Testis (tissue), 3 donors: ENCODE data around the gene ZNF333. TPM values are rescaled to one million over a fixed set of nuclear protein-coding genes. Genes with fewer than 3 reads are reported as not detected.

Experiments
- DNase-seq: peaks from one replicate; pipeline ENCODE4 v3.0.0-alpha.2; 2019
- H3K27ac ChIP-seq, 2 donors: fragments of 200-600 bp; sonication (generic); one replicate each; pipeline ENCODE4 v1.5.1; 2019
- H3K27me3 ChIP-seq: fragments of 200-600 bp; sonication (generic); one replicate; pipeline ENCODE4 v1.5.1; 2019
- H3K36me3 ChIP-seq: fragments of 200-600 bp; sonication (generic); one replicate; pipeline ENCODE4 v1.5.1; 2017; ENCODE audit warnings: low read depth; ENCODE audit errors: missing control alignments
- H3K4me1 ChIP-seq: fragments of 200-600 bp; sonication (generic); one replicate; pipeline ENCODE4 v1.5.1; 2019
- H3K4me3 ChIP-seq, 2 donors: fragments of 200-600 bp; sonication (generic); one replicate each; pipeline ENCODE4 v1.5.1; 2017 to 2019
- H3K9me3 ChIP-seq: fragments of 200-600 bp; sonication (generic); one replicate; pipeline ENCODE4 v1.5.1; 2017
- CTCF ChIP-seq, 3 experiments: fragments of 450-650 bp in 2 of 3; fragments of 200-600 bp in 1 of 3; sonication (generic) in 1 of 3; IDR thresholded peaks; one replicate each; pipeline ENCODE4 v1.5.1; 2016 to 2019; ENCODE audit warnings: antibody characterized with exemption in 3 of 3, mild to moderate bottlenecking in 2 of 3, moderate library complexity in 1 of 3
- POLR2A ChIP-seq: fragments of 450-650 bp; IDR thresholded peaks from one replicate; pipeline ENCODE4 v1.6.1; 2017; ENCODE audit warnings: antibody characterized with exemption, mild to moderate bottlenecking, moderate library complexity
- WGBS, 2 donors: methylation state at CpG; one replicate each; pipeline ENCODE4 v1.1.5; 2018; 5-methylcytosine and 5-hydroxymethylcytosine counted together
- intact Hi-C: fragments of 100-400 bp; cut with DNase I; formaldehyde crosslinking; loops from one replicate; pipeline ENCODE4 v1.15.1; 2023; ENCODE audit warnings: low total_unique reads
- polyA plus RNA-seq: library from polyadenylated mRNA; stranded (reverse); fragments of 350-450 nt; fragmentation: Illumina TruSeq; extraction: RNeasy Lipid Tissue Mini Kit (QIAGEN cat#74804); gene quantifications from one replicate; pipeline ENCODE4 v1.2.3, GENCODE V29; 2014; ENCODE audit warnings: low read depth, low replicate concordance; ENCODE audit not compliant: insufficient read depth
- total RNA-seq, 2 donors: library from RNA; depleted of rRNA; stranded (reverse); fragments of >200 nt; gene quantifications; one replicate each; pipeline ENCODE4 v1.2.3, GENCODE V29; 2016

Gene ZNF333
- total and polyA plus RNA-seq, 3 donors from 2014 or later = 24.2 to 48.7 (median 42.4) TPM

- 70 to 71% methylated on average over 7 of the region's 7 CpGs for WGBS, 2 donors
- Histone ChIP-seq H3K27ac (no peak overlapping the region), H3K36me3 (no peaks in the 10 kb centered on the region), H3K27me3 (no peaks in the 10 kb centered on the region), H3K4me1 (no peaks in the 10 kb centered on the region), H3K9me3 (no peaks in the 10 kb centered on the region), H3K4me3 (no peak overlapping the region)
- intact Hi-C loops = no loop called here
- TF ChIP-seq CTCF (IDR thresholded peaks at IDR 0.05) = no peak
- no peak for TF ChIP-seq POLR2A
- no peak for DNase-seq
These were observed 34.9 kb upstream of the ZNF333 start for GRCh38 chr19:14654786-14655560.

GRCh38 chr19:14655726-14656125, 34.1 kb upstream of the ZNF333 start:
- WGBS, 2 donors = 81 to 82% methylated on average over 11 of the region's 11 CpGs
- no peak for DNase-seq
- TF ChIP-seq POLR2A (no peak), CTCF (IDR thresholded peaks at IDR 0.05) (no peak)
- Histone ChIP-seq H3K9me3 (no peaks in the 10 kb centered on the region), H3K27ac (no peak overlapping the region), H3K27me3 (no peaks in the 10 kb centered on the region), H3K4me3 (no peak overlapping the region), H3K4me1 (no peaks in the 10 kb centered on the region), H3K36me3 (no peaks in the 10 kb centered on the region)
- intact Hi-C loops = no loop called here

- intact Hi-C loops = no loop called here
- no peak overlapping the region for H3K4me3 ChIP-seq
- no peak for TF ChIP-seq CTCF (IDR thresholded peaks at IDR 0.05)
- no peak for TF ChIP-seq POLR2A
These were observed 29.9 kb upstream of the ZNF333 start for GRCh38 chr19:14659874-14660489.

GRCh38 chr19:14661372-14661924, 28.4 kb upstream of the ZNF333 start:
- Histone ChIP-seq H3K27me3 (no peaks in the 10 kb centered on the region), H3K36me3 (no peaks in the 10 kb centered on the region), H3K9me3 (no peaks in the 10 kb centered on the region), H3K27ac (no peak overlapping the region), H3K4me1 (no peaks in the 10 kb centered on the region), H3K4me3 (no peak overlapping the region)
- TF ChIP-seq POLR2A (no peak), CTCF (IDR thresholded peaks at IDR 0.05) (no peak)
- no peak for DNase-seq
- intact Hi-C loops = no loop called here
- 83 to 85% methylated on average over 12 of the region's 12 CpGs for WGBS, 2 donors

More at GRCh38 chr19:14659874-14660489, 29.9 kb upstream of the ZNF333 start:
- no peaks in the 10 kb centered on the region for H3K9me3 ChIP-seq
- DNase-seq = no peak
- no peaks in the 10 kb centered on the region for H3K36me3 ChIP-seq
- 74 to 77% methylated on average over 6 of the region's 6 CpGs for WGBS, 2 donors
- H3K27me3 ChIP-seq = no peaks in the 10 kb centered on the region
- H3K4me1 ChIP-seq = no peaks in the 10 kb centered on the region
- H3K27ac ChIP-seq = no peak overlapping the region
